Ishikawa (cell line): ENCODE results near the gene MYO18A.

Source experiments
- CEBPB ChIP-seq: IDR thresholded peaks from 2 replicates; pipeline ENCODE4 v1.6.1; 2012
- CREB1 ChIP-seq: IDR thresholded peaks from 2 replicates; pipeline ENCODE4 v1.6.1; 2012; ENCODE audit warnings: low read depth
- EGR1 ChIP-seq: IDR thresholded peaks from 2 replicates; pipeline ENCODE4 v1.6.1; 2012
- EP300 ChIP-seq: IDR thresholded peaks from 2 replicates; pipeline ENCODE4 v1.6.1; 2012; ENCODE audit warnings: borderline replicate concordance
- FOXM1 ChIP-seq: IDR thresholded peaks from 2 replicates; pipeline ENCODE4 v1.6.1; 2012; ENCODE audit warnings: low read depth, borderline replicate concordance
- MAX ChIP-seq: IDR thresholded peaks from 2 replicates; pipeline ENCODE4 v1.6.1; 2012
- NFIC ChIP-seq: IDR thresholded peaks from 2 replicates; pipeline ENCODE4 v1.6.1; 2012
- RAD21 ChIP-seq: IDR thresholded peaks from 2 replicates; pipeline ENCODE4 v1.6.1; 2012; ENCODE audit warnings: low read depth
- TAF1 ChIP-seq: IDR thresholded peaks from 2 replicates; pipeline ENCODE4 v1.6.1; 2012; ENCODE audit warnings: low read depth, mild to moderate bottlenecking
- TCF12 ChIP-seq: IDR thresholded peaks from 2 replicates; pipeline ENCODE4 v1.6.1; 2012; ENCODE audit warnings: low read depth
- TEAD4 ChIP-seq: IDR thresholded peaks from 2 replicates; pipeline ENCODE4 v1.6.1; 2012
- USF1 ChIP-seq: IDR thresholded peaks from 2 replicates; pipeline ENCODE4 v1.6.1; 2012
- YY1 ChIP-seq: IDR thresholded peaks from 2 replicates; pipeline ENCODE4 v1.6.1; 2012; ENCODE audit warnings: low read depth
- ZBTB7A ChIP-seq: IDR thresholded peaks from 2 replicates; pipeline ENCODE4 v1.6.1; 2012; ENCODE audit warnings: low read depth
- TF ChIP-seq, protein P1 (sequence below): IDR thresholded peaks from 2 replicates; pipeline ENCODE4 v1.6.1; 2012; ENCODE audit warnings: low read depth, mild to moderate bottlenecking

Gene MYO18A

GRCh38 chr17:29195465-29196081 lies 15.4 kb upstream of the MYO18A start:
- TF ChIP-seq RAD21: no peak
- no peak for TF ChIP-seq TCF12
- no peak for TF ChIP-seq CREB1
- TF ChIP-seq CEBPB: no peak
- no peak for TF ChIP-seq TEAD4

- TF ChIP-seq USF1 (no peak), ZBTB7A (no peak), TEAD4 (no peak), EP300 (no peak), YY1 (no peak), TCF12 (no peak), TAF1 (no peak), RAD21 (no peak), NFIC (no peak), CREB1 (no peak), MAX (no peak), CEBPB (no peak), FOXM1 (no peak), EGR1 (no peak)
- TF ChIP-seq, protein P1, sequence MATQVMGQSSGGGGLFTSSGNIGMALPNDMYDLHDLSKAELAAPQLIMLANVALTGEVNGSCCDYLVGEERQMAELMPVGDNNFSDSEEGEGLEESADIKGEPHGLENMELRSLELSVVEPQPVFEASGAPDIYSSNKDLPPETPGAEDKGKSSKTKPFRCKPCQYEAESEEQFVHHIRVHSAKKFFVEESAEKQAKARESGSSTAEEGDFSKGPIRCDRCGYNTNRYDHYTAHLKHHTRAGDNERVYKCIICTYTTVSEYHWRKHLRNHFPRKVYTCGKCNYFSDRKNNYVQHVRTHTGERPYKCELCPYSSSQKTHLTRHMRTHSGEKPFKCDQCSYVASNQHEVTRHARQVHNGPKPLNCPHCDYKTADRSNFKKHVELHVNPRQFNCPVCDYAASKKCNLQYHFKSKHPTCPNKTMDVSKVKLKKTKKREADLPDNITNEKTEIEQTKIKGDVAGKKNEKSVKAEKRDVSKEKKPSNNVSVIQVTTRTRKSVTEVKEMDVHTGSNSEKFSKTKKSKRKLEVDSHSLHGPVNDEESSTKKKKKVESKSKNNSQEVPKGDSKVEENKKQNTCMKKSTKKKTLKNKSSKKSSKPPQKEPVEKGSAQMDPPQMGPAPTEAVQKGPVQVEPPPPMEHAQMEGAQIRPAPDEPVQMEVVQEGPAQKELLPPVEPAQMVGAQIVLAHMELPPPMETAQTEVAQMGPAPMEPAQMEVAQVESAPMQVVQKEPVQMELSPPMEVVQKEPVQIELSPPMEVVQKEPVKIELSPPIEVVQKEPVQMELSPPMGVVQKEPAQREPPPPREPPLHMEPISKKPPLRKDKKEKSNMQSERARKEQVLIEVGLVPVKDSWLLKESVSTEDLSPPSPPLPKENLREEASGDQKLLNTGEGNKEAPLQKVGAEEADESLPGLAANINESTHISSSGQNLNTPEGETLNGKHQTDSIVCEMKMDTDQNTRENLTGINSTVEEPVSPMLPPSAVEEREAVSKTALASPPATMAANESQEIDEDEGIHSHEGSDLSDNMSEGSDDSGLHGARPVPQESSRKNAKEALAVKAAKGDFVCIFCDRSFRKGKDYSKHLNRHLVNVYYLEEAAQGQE: no peak
Observed at GRCh38 chr17:29194669-29195068, 14.5 kb upstream of the MYO18A start.

DNA sequence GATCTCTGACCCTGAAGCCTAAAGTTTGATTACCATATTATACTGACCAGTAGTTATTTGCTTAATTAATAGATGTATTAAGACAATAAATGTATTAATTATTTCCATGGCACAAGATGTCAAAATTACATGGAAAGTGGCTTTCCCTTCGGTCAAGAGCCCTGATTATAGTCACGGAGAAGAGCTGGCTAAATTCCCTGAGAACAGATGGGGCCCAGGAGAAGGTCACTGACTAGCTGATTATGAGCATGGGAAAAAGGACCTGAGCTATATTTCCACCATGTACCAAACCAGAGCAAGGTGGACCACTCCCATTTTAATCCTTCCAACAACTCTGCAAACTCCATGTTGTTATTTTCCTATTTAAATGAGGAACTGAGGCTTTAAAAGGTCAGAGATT lies 12.9 kb upstream of the MYO18A start:
- TF ChIP-seq NFIC (no peak), CREB1 (no peak), USF1 (no peak), FOXM1 (no peak), TCF12 (no peak), MAX (no peak)

DNA sequence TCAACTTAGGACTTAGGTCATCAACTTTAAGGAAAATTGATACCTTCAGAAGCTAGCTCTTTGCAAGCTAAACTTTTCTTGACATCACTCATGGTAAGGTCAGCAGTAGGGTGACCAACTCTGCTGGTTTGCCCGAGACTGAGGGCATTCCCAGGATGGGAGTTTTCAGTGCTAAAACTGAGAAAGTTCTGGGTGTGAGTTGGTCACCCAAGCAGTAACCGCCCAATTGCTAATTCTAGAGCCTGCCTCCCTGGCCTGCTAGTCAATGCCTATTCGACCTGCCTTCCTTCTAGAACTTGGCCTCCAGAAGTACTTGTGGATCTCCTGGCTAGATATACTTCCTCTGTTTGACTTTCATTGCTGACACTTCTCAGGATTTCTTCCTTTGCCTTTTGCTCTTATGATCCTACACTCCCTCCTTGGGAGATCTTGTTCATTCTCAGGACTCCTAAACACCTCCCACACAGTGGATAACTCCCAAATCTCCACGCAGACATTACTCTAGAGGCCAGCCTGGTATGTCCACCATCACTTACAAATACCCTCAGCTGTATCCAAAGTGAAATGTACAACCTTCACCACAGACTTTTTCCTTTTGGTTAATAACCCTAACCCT lies 10.5 kb upstream of the MYO18A start:
- TF ChIP-seq MAX (no peak), CEBPB (no peak), NFIC (no peak), RAD21 (no peak), EGR1 (no peak)
- TF ChIP-seq, protein P1: no peak

DNA sequence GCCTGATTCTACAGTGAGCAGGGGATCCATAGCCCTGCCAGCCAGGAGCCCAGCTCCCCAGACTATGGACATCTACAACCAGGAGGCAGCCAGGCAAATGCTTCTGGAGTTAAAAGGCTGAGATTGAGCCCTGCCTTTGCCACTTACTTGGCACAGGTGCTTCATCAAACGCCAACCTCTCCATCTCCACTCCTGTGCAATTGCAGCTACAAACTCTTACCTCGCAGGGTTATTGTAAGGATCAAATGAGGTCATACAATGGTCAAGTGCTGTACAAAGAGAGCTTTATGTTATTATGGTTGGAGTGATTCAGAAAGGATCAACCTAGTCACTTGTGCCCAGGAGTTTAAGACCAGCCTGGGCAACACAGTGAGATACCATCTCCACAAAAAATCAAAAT lies 9.8 kb upstream of the MYO18A start:
- no peak for TF ChIP-seq TCF12
- no peak for TF ChIP-seq YY1
- TF ChIP-seq ZBTB7A: no peak
- TF ChIP-seq EGR1: no peak
- TF ChIP-seq, protein P1: no peak
- TF ChIP-seq MAX: no peak
- no peak for TF ChIP-seq CREB1
- no peak for TF ChIP-seq NFIC
